Upper lobe of left lung (tissue), 6 donors: ENCODE measurements around the gene ATP6V0B. TPM values are rescaled to one million over a fixed set of nuclear protein-coding genes. Genes with fewer than 3 reads are reported as not detected.

Source experiments
- ATAC-seq, 2 donors: fragments of 200-7000 bp; cut with Tn5 transposase; one replicate each; pipeline ENCODE4 v1.9.1; 2022; ENCODE audit warnings: mild to moderate bottlenecking in 2 of 2, moderate library complexity in 2 of 2; ENCODE audit not compliant: low FRiP score in 2 of 2
- DNase-seq, 2 donors: peaks; one replicate each; pipeline ENCODE4 v3.0.0-alpha.2; 2019 to 2020
- H3K27ac ChIP-seq, 4 donors: fragments of 200-600 bp; sonication (generic); one replicate each; pipeline ENCODE4 v1.5.1; 2016 to 2019
- H3K27me3 ChIP-seq, 4 donors: fragments of 200-600 bp; sonication (generic); one replicate each; pipeline ENCODE4 v1.5.1; 2017 to 2019
- H3K36me3 ChIP-seq, 4 donors: fragments of 200-600 bp; sonication (generic); one replicate each; pipeline ENCODE4 v1.5.1; 2016 to 2019
- H3K4me1 ChIP-seq, 4 donors: fragments of 200-600 bp; sonication (generic); one replicate each; pipeline ENCODE4 v1.5.1; 2018 to 2019
- H3K4me3 ChIP-seq, 4 donors: fragments of 200-600 bp; sonication (generic); one replicate each; pipeline ENCODE4 v1.5.1; 2017 to 2019; ENCODE audit warnings: mild to moderate bottlenecking in 2 of 4, moderate library complexity in 1 of 4
- H3K9me3 ChIP-seq, 4 donors: fragments of 200-600 bp; sonication (generic); one replicate each; pipeline ENCODE4 v1.5.1; 2018 to 2019
- CTCF ChIP-seq, 6 experiments: fragments of 450-650 bp in 4 of 6; fragments of 200-600 bp in 2 of 6; sonication (generic) in 2 of 6; IDR thresholded peaks; one replicate each; pipeline ENCODE4 v1.5.1; 2016 to 2019; ENCODE audit warnings: antibody characterized with exemption in 6 of 6
- EP300 ChIP-seq, 4 donors: sonication (generic); formaldehyde crosslinking; IDR thresholded peaks; one replicate each; pipeline ENCODE4 v1.5.1; 2017; ENCODE audit warnings: antibody characterized with exemption in 4 of 4, control low read depth in 2 of 4
- POLR2A ChIP-seq, 4 donors: fragments of 450-650 bp; IDR thresholded peaks; one replicate each; pipeline ENCODE4 v1.5.1; 2016 to 2017; ENCODE audit warnings: antibody characterized with exemption in 4 of 4, mild to moderate bottlenecking in 2 of 4
- POLR2AphosphoS5 ChIP-seq, 2 donors: sonication (generic); formaldehyde crosslinking; IDR thresholded peaks; one replicate each; pipeline ENCODE4 v1.5.1; 2017; ENCODE audit warnings: antibody characterized with exemption in 2 of 2
- WGBS, 2 donors: methylation state at CpG; one replicate each; pipeline ENCODE4 v1.1.5; 2017 to 2018; 5-methylcytosine and 5-hydroxymethylcytosine counted together
- total RNA-seq, 6 donors: library from RNA; depleted of rRNA in 4 of 6; stranded (reverse); fragments of >200 nt in 4 of 6; gene quantifications; one replicate each; pipeline versions ENCODE4 v1.1.0 to v1.2.1, GENCODE V29; 2016 to 2021
- donor health status: DM: no; HTN: no; CAD: no; lungs with moderate emphysema.
- donor health status: DM: no; HTN: yes; CAD: no; lungs with severe emphysema.

ATP6V0B gene
- total RNA-seq, 6 donors from 2014 or later: 98.0 to 225 (median 161) TPM

GRCh38 chr1:43934986-43935324, 39.8 kb upstream of the ATP6V0B start:
- no peaks in the 10 kb centered on the region for H3K9me3 ChIP-seq
- peaks cover 18 to 28% (median 23%) of the 10 kb centered on the region in 4 donors for H3K4me1 ChIP-seq
- H3K27ac ChIP-seq: no peak overlapping the region
- H3K4me3 ChIP-seq: no peak overlapping the region
- 53 to 59% methylated on average over 4 to 5 of the region's 5 CpGs for WGBS, 2 donors
- no peak for DNase-seq
- peaks cover 0 to 12% (median 5%) of the 10 kb centered on the region in 4 donors for H3K27me3 ChIP-seq
- no peak for TF ChIP-seq POLR2A (IDR thresholded peaks at IDR 0.05)
- TF ChIP-seq CTCF (IDR thresholded peaks at IDR 0.05): no peak
- no peak for TF ChIP-seq EP300 (IDR thresholded peaks at IDR 0.05)
- TF ChIP-seq POLR2AphosphoS5 (IDR thresholded peaks at IDR 0.05): no peak
- no peak for ATAC-seq
- peaks cover 0 to 5% (median 0%) of the 10 kb centered on the region in 4 donors for H3K36me3 ChIP-seq

DNA sequence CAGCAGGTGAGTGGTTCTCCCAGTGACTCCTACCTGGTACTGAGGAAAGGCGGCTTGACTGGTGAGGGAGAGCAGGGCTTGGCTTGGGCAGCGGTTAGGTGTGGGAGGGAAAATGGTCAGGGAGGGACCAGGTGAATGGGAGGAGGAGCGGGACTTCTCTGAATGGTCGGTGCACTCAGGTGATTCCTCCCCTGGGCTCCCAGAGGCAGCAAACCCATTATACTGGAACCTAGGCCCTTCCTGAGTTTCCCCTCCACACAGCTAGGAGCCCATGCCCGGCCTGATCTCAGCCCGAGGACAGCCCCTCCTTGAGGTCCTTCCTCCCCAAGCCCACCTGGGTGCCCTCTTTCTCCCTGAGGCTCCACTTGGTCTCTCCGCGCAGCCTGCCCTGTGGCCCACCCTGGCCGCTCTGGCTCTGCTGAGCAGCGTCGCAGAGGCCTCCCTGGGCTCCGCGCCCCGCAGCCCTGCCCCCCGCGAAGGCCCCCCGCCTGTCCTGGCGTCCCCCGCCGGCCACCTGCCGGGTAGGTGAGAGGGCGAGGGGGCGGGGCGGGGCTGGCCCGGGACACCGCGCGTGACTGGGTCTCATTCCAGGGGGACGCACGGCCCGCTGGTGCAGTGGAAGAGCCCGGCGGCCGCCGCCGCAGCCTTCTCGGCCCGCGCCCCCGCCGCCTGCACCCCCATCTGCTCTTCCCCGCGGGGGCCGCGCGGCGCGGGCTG, 38.9 kb upstream of the ATP6V0B start:
- no peak for TF ChIP-seq POLR2A (IDR thresholded peaks at IDR 0.05)
- TF ChIP-seq CTCF (IDR thresholded peaks at IDR 0.05): no peak
- TF ChIP-seq POLR2AphosphoS5 (IDR thresholded peaks at IDR 0.05): no peak
- TF ChIP-seq EP300 (IDR thresholded peaks at IDR 0.05): no peak
- Histone ChIP-seq H3K9me3 (no peaks in the 10 kb centered on the region), H3K27me3 (peaks cover 0 to 12% (median 5%) of the 10 kb centered on the region in 4 donors), H3K36me3 (no peaks in the 10 kb centered on the region), H3K4me1 (peaks cover 18 to 28% (median 23%) of the 10 kb centered on the region in 4 donors), H3K4me3 (peak overlapping the region in 3 of 4 donors; percentile 43 to 53 (median 50)), H3K27ac (no peak overlapping the region)
- DNase-seq (peak in 1 of 2 donors; percentile 87), ATAC-seq (no peak)
- 23 to 63% methylated on average over 8 to 16 of the region's 48 CpGs for WGBS, 2 donors

DNA sequence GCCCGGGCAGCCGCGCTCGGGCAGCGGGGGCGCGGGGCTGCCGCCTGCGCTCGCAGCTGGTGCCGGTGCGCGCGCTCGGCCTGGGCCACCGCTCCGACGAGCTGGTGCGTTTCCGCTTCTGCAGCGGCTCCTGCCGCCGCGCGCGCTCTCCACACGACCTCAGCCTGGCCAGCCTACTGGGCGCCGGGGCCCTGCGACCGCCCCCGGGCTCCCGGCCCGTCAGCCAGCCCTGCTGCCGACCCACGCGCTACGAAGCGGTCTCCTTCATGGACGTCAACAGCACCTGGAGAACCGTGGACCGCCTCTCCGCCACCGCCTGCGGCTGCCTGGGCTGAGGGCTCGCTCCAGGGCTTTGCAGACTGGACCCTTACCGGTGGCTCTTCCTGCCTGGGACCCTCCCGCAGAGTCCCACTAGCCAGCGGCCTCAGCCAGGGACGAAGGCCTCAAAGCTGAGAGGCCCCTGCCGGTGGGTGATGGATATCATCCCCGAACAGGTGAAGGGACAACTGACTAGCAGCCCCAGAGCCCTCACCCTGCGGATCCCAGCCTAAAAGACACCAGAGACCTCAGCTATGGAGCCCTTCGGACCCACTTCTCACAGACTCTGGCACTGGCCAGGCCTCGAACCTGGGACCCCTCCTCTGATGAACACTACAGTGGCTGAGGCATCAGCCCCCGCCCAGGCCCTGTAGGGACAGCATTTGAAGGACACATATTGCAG, 38.2 kb upstream of the ATP6V0B start:
- Histone ChIP-seq H3K27ac (no peak overlapping the region), H3K9me3 (no peaks in the 10 kb centered on the region), H3K27me3 (peaks cover 0 to 12% (median 5%) of the 10 kb centered on the region in 4 donors), H3K36me3 (no peaks in the 10 kb centered on the region), H3K4me3 (peak overlapping the region in 3 of 4 donors; percentile 43 to 53 (median 50)), H3K4me1 (peaks cover 18 to 28% (median 23%) of the 10 kb centered on the region in 4 donors)
- ATAC-seq: peak in 1 of 2 donors; percentile 21
- peak in 1 of 2 donors; percentile 92 for DNase-seq
- 15 to 60% methylated on average over 5 to 30 of the region's 56 CpGs for WGBS, 2 donors
- TF ChIP-seq CTCF (IDR thresholded peaks at IDR 0.05) (peak in 1 of 6 experiments; percentile 21), POLR2A (IDR thresholded peaks at IDR 0.05) (no peak)

DNA sequence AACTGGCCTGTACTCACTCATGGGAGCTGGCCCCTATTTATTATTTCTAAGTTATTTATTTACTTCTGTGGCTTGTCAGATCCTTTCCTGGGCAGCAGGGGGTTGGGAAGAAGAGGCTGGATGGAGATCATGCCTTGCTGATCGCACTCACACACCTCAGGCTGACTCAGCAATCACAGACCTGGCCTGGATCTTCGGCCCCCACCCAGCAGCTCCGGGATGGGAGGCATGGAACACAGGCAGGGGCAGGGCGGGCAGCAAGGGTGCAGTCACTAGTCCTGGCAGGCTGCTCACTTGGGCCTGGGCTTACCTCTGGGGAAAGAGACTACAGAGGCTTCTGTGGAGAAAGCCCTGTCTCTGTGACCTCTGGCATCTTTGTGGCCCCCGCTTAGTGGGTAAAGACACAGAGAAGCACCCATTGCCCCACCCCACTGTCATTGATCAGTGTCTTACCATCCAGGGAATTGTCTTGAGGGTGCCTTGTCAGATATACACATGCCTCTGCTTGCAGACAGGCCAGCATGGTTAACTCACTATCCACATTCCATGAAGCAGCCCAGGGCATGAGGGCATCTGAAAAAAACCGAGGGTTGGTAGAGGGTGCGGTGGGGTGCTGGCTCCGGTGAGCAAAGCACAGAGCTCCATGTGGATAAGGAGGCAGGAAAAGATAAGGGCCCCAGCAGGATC, 37.4 kb upstream of the ATP6V0B start:
- WGBS, 2 donors: 67 to 87% methylated on average over 3 to 8 of the region's 8 CpGs
- peaks cover 0 to 12% (median 5%) of the 10 kb centered on the region in 4 donors for H3K27me3 ChIP-seq
- peaks cover 18 to 28% (median 23%) of the 10 kb centered on the region in 4 donors for H3K4me1 ChIP-seq
- H3K36me3 ChIP-seq: no peaks in the 10 kb centered on the region
- DNase-seq (no peak), ATAC-seq (no peak)
- no peaks in the 10 kb centered on the region for H3K9me3 ChIP-seq
- H3K27ac ChIP-seq: no peak overlapping the region
- no peak overlapping the region for H3K4me3 ChIP-seq
- no peak for TF ChIP-seq POLR2AphosphoS5 (IDR thresholded peaks at IDR 0.05)
- TF ChIP-seq POLR2A (IDR thresholded peaks at IDR 0.05): no peak
- no peak for TF ChIP-seq CTCF (IDR thresholded peaks at IDR 0.05)
- TF ChIP-seq EP300 (IDR thresholded peaks at IDR 0.05): no peak
